ENCODE data around the gene SARS1. TPM values are rescaled to one million over a fixed set of nuclear protein-coding genes. Genes with fewer than 3 reads are reported as not detected.
A peak's percentile ranks its signal among the peaks of the same experiment; 100 is the strongest.
"Not testable (repeated sequence)": the region's sequence is repeated elsewhere in the genome, so short reads cannot be mapped to it uniquely, and the experiment has no call there.

SARS1 gene
- total RNA-seq, 1 donor from 2014 or later: 123 TPM

GRCh38 chr1:109216662-109217061 lies 2.9 kb downstream of the SARS1 start:
- DNase-seq (ENCODE audit: low spot score): no peak
- intact Hi-C loops (cut with DNase I): no loop called here
- ATAC-seq: no peak

- ATAC-seq (no peak), DNase-seq (ENCODE audit: low spot score) (no peak)
- intact Hi-C loops (cut with DNase I): no loop called here
Observed at GRCh38 chr1:109218516-109218915, 4.8 kb downstream of the SARS1 start.

GRCh38 chr1:109221201-109221600 lies 7.5 kb downstream of the SARS1 start:
- ATAC-seq; DNase-seq (ENCODE audit: low spot score); intact Hi-C loops (cut with DNase I): not testable (repeated sequence)

- no peak for DNase-seq (ENCODE audit: low spot score)
- ATAC-seq: no peak
- intact Hi-C loops (cut with DNase I): no loop called here
Observed at GRCh38 chr1:109225308-109225707, 11.6 kb downstream of the SARS1 start.

GRCh38 chr1:109225711-109226445 lies 12.2 kb downstream of the SARS1 start:
- DNase-seq (ENCODE audit: low spot score): no peak
- no peak for ATAC-seq
- intact Hi-C loops (cut with DNase I): no loop called here

GRCh38 chr1:109228167-109228566 lies 14.4 kb downstream of the SARS1 start:
- DNase-seq (ENCODE audit: low spot score) (no peak), ATAC-seq (no peak)
- intact Hi-C loops (cut with DNase I): no loop called here

- DNase-seq (ENCODE audit: low spot score) (no peak), ATAC-seq (no peak)
- intact Hi-C loops (cut with DNase I): no loop called here
Observed at GRCh38 chr1:109229531-109230127, 15.9 kb downstream of the SARS1 start.

GRCh38 chr1:109231066-109231465 lies 17.3 kb downstream of the SARS1 start:
- DNase-seq (ENCODE audit: low spot score): no peak
- intact Hi-C loops (cut with DNase I): no loop called here

GRCh38 chr1:109235137-109235536 lies 21.4 kb downstream of the SARS1 start:
- ATAC-seq: no peak
- DNase-seq (ENCODE audit: low spot score): no peak
- intact Hi-C loops (cut with DNase I): no loop called here

More at GRCh38 chr1:109231066-109231465, 17.3 kb downstream of the SARS1 start:
- ATAC-seq: no peak

- ATAC-seq: no peak
- DNase-seq (ENCODE audit: low spot score): no peak
- intact Hi-C loops (cut with DNase I): no loop called here
Observed at GRCh38 chr1:109237512-109237911, 23.8 kb downstream of the SARS1 start.

GRCh38 chr1:109238382-109238781 lies 24.7 kb downstream of the SARS1 start:
- no peak for ATAC-seq
- intact Hi-C loops (cut with DNase I): no loop called here
- no peak for DNase-seq (ENCODE audit: low spot score)

- intact Hi-C loops (cut with DNase I): no loop called here
- no peak for ATAC-seq
- no peak for DNase-seq (ENCODE audit: low spot score)
Observed at GRCh38 chr1:109239047-109239408, 25.3 kb downstream of the SARS1 start.

- intact Hi-C loops (cut with DNase I): no loop called here
- no peak for DNase-seq (ENCODE audit: low spot score)
- peak; percentile 54 for ATAC-seq
Observed at GRCh38 chr1:109239409-109240068, 25.8 kb downstream of the SARS1 start.

- DNase-seq (ENCODE audit: low spot score) (peak; percentile 84), ATAC-seq (peak; percentile 64)
- intact Hi-C loops (cut with DNase I): no loop called here
Observed at GRCh38 chr1:109240158-109241152, 26.7 kb downstream of the SARS1 start.

GRCh38 chr1:109241344-109241743 lies 27.6 kb downstream of the SARS1 start:
- intact Hi-C loops (cut with DNase I): no loop called here
- ATAC-seq: no peak
- DNase-seq (ENCODE audit: low spot score): no peak

- intact Hi-C loops (cut with DNase I): no loop called here
- ATAC-seq: no peak
- no peak for DNase-seq (ENCODE audit: low spot score)
Observed at GRCh38 chr1:109241841-109242345, 28.2 kb downstream of the SARS1 start.

GRCh38 chr1:109242387-109242786 lies 28.7 kb downstream of the SARS1 start:
- ATAC-seq (no peak), DNase-seq (ENCODE audit: low spot score) (no peak)
- intact Hi-C loops (cut with DNase I): no loop called here

GRCh38 chr1:109243221-109243620 lies 29.5 kb downstream of the SARS1 start:
- intact Hi-C loops (cut with DNase I): no loop called here
- ATAC-seq (no peak), DNase-seq (ENCODE audit: low spot score) (no peak)

Measured in sciatic nerve (tissue), 2 donors.